OCI-LY3 (cell line): ENCODE measurements around the gene LTBP1.

Source experiments
- H2AFZ ChIP-seq: fragments of 200-600, 300-600 bp; shearing (Covaris generic); 2 replicates; pipeline ENCODE4 v1.6.0; 2014; ENCODE audit warnings: antibody characterized with exemption, low read depth, low read length
- H3K27ac ChIP-seq: fragments of 200-600, 300-600 bp; sonication (generic); 2 replicates; pipeline ENCODE4 v1.5.1; 2014; ENCODE audit warnings: mild to moderate bottlenecking, low read length, moderate library complexity, mixed read lengths
- H3K27me3 ChIP-seq: fragments of 200-600, 300-600 bp; sonication (generic); 2 replicates; pipeline ENCODE4 v1.6.1; 2014; ENCODE audit warnings: low read depth, low read length, mixed read lengths
- H3K36me3 ChIP-seq: fragments of 200-600, 300-600 bp; sonication (generic); replicated peaks from 2 replicates; pipeline ENCODE3; 2014; ENCODE audit warnings: low read depth, low read length, mixed read lengths
- H3K4me1 ChIP-seq: fragments of 300-600, 200-600 bp; sonication (generic); 2 replicates; pipeline ENCODE4 v1.6.1; 2014; ENCODE audit warnings: low read length, mixed read lengths
- H3K4me2 ChIP-seq: fragments of 200-600, 300-600 bp; sonication (generic); 2 replicates; pipeline ENCODE4 v1.6.1; 2014; ENCODE audit warnings: low read length, mixed read lengths
- H3K4me3 ChIP-seq: fragments of 300-600, 200-600 bp; sonication (generic); 2 replicates; pipeline ENCODE4 v1.5.1; 2014; ENCODE audit warnings: antibody characterized with exemption, mild to moderate bottlenecking, low read length, moderate library complexity
- H3K79me2 ChIP-seq: fragments of 300-600, 200-600 bp; shearing (Covaris generic); 2 replicates; pipeline ENCODE4 v1.6.1; 2014; ENCODE audit warnings: mild to moderate bottlenecking, low read length, mixed read lengths
- H3K9ac ChIP-seq: fragments of 300-600, 200-600 bp; shearing (Covaris generic); 2 replicates; pipeline ENCODE4 v1.6.0; 2014; ENCODE audit warnings: mild to moderate bottlenecking, low read length, moderate library complexity
- H3K9me3 ChIP-seq: fragments of 200-600, 300-600 bp; shearing (Covaris generic); 2 replicates; pipeline ENCODE4 v1.6.1; 2014; ENCODE audit warnings: low read length, mixed read lengths; ENCODE audit not compliant: insufficient read depth
- H4K20me1 ChIP-seq: fragments of 200-600, 300-600 bp; sonication (generic); 2 replicates; pipeline ENCODE4 v1.6.1; 2016; ENCODE audit warnings: low read length, mixed read lengths; ENCODE audit not compliant: insufficient read depth
- CTCF ChIP-seq: fragments of 200-600, 300-600 bp; sonication (generic); IDR thresholded peaks from 2 replicates; pipeline ENCODE4 v1.5.1; 2014; ENCODE audit warnings: antibody characterized with exemption, low read length, low read depth
- EZH2phosphoT487 ChIP-seq: fragments of 200-600 bp; shearing (Covaris generic); IDR thresholded peaks from 2 replicates; pipeline ENCODE4 v1.6.1; 2018; ENCODE audit warnings: antibody characterized with exemption, mixed run types, low read depth

LTBP1 gene

DNA sequence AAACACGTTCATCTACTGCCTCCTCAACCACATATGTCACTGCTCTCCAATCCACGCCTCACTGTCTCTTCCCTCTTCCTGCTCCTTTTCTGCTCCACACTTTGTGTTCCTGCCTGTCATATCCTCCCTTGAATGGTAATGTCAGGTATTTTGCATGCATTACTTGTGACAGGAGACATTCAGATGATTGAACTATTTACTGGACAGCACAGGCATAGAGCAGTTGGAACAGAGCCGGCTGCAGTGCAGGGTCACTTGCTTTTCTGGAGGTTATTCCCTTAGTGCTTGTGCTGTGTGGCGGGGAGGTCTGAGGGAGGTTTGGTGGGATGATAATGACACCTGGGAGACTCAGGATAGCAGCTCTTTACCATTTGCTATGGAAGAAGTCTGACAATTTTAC, 93.8 kb downstream of the LTBP1 start:
- TF ChIP-seq EZH2phosphoT487 (no peak), CTCF (no peak)
- H3K4me2 ChIP-seq: no peak overlapping the region
- H3K27ac ChIP-seq: no peak overlapping the region

GRCh38 chr2:33042265-33042664, 95.5 kb downstream of the LTBP1 start:
- Histone ChIP-seq H4K20me1 (no peaks in the 10 kb centered on the region), H3K79me2 (no peaks in the 10 kb centered on the region), H3K36me3 (no peaks in the 10 kb centered on the region), H3K4me1 (peaks cover 14% of the 10 kb centered on the region), H2AFZ (no peak overlapping the region), H3K4me3 (no peak overlapping the region), H3K4me2 (no peak overlapping the region), H3K27me3 (no peaks in the 10 kb centered on the region), H3K27ac (no peak overlapping the region), H3K9me3 (no peaks in the 10 kb centered on the region), H3K9ac (no peak overlapping the region)
- TF ChIP-seq CTCF: no peak
- no peak for TF ChIP-seq EZH2phosphoT487

More for the DNA sequence above, 93.8 kb downstream of the LTBP1 start:
- no peaks in the 10 kb centered on the region for H4K20me1 ChIP-seq
- H3K27me3 ChIP-seq: no peaks in the 10 kb centered on the region
- H2AFZ ChIP-seq: no peak overlapping the region
- no peaks in the 10 kb centered on the region for H3K9me3 ChIP-seq
- no peaks in the 10 kb centered on the region for H3K36me3 ChIP-seq
- no peak overlapping the region for H3K4me3 ChIP-seq
- H3K79me2 ChIP-seq: no peaks in the 10 kb centered on the region
- H3K4me1 ChIP-seq: peaks cover 14% of the 10 kb centered on the region
- H3K9ac ChIP-seq: no peak overlapping the region

- no peak for TF ChIP-seq CTCF
- TF ChIP-seq EZH2phosphoT487: no peak
- Histone ChIP-seq H3K9me3 (no peaks in the 10 kb centered on the region), H3K9ac (no peak overlapping the region), H2AFZ (no peak overlapping the region), H3K36me3 (no peaks in the 10 kb centered on the region), H3K4me2 (no peak overlapping the region), H3K79me2 (no peaks in the 10 kb centered on the region), H3K27me3 (no peaks in the 10 kb centered on the region), H3K4me1 (peaks cover 14% of the 10 kb centered on the region), H3K4me3 (no peak overlapping the region), H4K20me1 (no peaks in the 10 kb centered on the region), H3K27ac (no peak overlapping the region)
Observed at GRCh38 chr2:33042819-33043218, 96.1 kb downstream of the LTBP1 start.

- Histone ChIP-seq H3K9ac (no peak overlapping the region), H3K27me3 (no peaks in the 10 kb centered on the region), H3K4me2 (no peak overlapping the region), H2AFZ (no peak overlapping the region), H3K9me3 (no peaks in the 10 kb centered on the region), H3K27ac (no peak overlapping the region), H3K36me3 (no peaks in the 10 kb centered on the region), H3K4me1 (peaks cover 5% of the 10 kb centered on the region; the same call in 1 of the 2 replicates), H3K79me2 (no peaks in the 10 kb centered on the region), H3K4me3 (no peak overlapping the region), H4K20me1 (no peaks in the 10 kb centered on the region)
- TF ChIP-seq CTCF (no peak), EZH2phosphoT487 (no peak)
Observed at GRCh38 chr2:33047939-33048338, 101.2 kb downstream of the LTBP1 start.
